ENCODE measurements around the gene AIPL1.
"Not testable (repeated sequence)": the region's sequence is repeated elsewhere in the genome, so short reads cannot be mapped to it uniquely, and the experiment has no call there.

Gene AIPL1, protein sequence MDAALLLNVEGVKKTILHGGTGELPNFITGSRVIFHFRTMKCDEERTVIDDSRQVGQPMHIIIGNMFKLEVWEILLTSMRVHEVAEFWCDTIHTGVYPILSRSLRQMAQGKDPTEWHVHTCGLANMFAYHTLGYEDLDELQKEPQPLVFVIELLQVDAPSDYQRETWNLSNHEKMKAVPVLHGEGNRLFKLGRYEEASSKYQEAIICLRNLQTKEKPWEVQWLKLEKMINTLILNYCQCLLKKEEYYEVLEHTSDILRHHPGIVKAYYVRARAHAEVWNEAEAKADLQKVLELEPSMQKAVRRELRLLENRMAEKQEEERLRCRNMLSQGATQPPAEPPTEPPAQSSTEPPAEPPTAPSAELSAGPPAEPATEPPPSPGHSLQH

DNA sequence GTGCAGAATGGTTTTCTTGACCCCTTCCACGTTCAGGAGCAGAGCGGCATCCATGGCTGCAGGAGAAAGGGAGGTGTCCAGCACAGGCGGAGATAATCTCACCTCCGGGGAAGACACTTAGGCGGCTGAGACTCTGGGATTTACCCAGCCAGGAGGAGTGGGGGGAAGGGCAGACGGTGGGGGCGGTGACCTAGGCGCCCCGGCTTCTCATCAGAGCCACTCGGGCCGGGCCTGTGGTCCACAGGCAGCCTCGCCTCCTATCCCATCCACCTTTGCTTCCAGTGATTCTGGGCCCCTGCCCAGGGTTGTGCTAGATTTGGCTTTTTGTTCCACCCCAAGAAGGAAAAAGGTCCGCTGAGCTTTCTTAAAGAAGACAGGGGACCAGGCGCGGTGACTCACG lies at the start of gene AIPL1:
TSS of gene AIPL1 (minus strand) at position 71 of the 400 bp plus-strand sequence. CDS start at position 54, 17 bp downstream.
- CTCF ChIA-PET: interaction anchor here (0.7 to 4.8 kb wide), 16 partner anchors 10 to 1187 kb away, joined by 3 to 41 read pairs (median 6); partner anchors contain the start of genes C1QBP and PIMREG
- H3K4me3 ChIP-seq (ENCODE audit: low read depth, low read length): no peak within 1 kb of the TSS
- DNase-seq (ENCODE audit: low read depth, low spot score): no peak
- no peak for TF ChIP-seq CTCF (IDR thresholded peaks at IDR 0.05; ENCODE audit: insufficient read depth, low read length, missing control alignments)
- POLR2A ChIA-PET: no interaction called here

- H3K4me3 ChIP-seq (ENCODE audit: low read depth, low read length): no peak overlapping the region
- CTCF ChIA-PET: interaction anchor here (9.1 kb wide), 1 partner anchor 10 kb away, joined by 94 read pairs; no protein-coding TSS in a partner anchor
- TF ChIP-seq CTCF (IDR thresholded peaks at IDR 0.05; ENCODE audit: insufficient read depth, low read length, missing control alignments): no peak
- POLR2A ChIA-PET: no interaction called here
- no peak for DNase-seq (ENCODE audit: low read depth, low spot score)
These were observed 48.6 kb upstream of the AIPL1 start for GRCh38 chr17:6483507-6483906.

DNA sequence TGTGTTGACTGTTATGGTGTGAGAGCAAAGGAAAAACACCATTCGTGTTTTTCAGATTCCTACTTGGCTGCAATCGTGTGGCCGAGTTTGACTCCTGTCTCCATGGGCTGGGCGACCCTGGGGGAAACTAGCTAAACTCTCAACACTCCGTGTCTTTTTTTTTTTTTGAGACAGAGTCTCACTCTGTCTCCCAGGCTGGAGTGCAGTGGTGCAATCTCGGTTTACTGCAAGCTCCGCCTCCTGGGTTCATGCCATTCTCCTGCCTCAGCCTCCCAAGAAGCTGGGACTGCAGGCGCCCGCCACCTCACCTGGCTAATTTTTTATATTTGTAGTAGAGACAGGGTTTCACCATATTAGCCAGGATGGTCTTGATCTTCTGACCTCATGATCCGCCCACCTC lies 47.9 kb upstream of the AIPL1 start:
- DNase-seq (ENCODE audit: low read depth, low spot score); H3K4me3 ChIP-seq (ENCODE audit: low read depth, low read length); POLR2A ChIA-PET: not testable (repeated sequence)
- CTCF ChIA-PET: interaction anchor here (9.1 kb wide), 1 partner anchor 9 kb away, joined by 94 read pairs; no protein-coding TSS in a partner anchor

DNA sequence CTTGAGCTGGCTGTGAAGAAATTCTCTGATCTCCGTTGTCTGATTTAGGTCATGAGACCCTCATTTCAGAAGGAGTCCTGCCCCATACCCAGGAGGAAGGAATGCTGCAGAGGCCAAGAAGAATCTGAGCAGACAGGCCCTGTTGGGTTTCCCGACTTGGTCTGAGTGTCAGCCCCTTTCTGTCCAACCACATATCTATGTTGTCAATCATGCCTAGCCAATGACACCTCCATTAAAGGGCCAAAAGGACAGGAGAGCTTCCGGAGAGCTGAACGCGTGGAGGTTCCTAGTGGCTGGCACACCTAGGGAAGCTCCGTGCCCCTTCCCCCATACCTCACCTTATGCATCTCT lies 47.2 kb upstream of the AIPL1 start:
- no peak for DNase-seq (ENCODE audit: low read depth, low spot score)
- no peak overlapping the region for H3K4me3 ChIP-seq (ENCODE audit: low read depth, low read length)
- TF ChIP-seq CTCF (IDR thresholded peaks at IDR 0.05; ENCODE audit: insufficient read depth, low read length, missing control alignments): no peak
- ChIA-PET CTCF (interaction anchor here (9.1 kb wide), 1 partner anchor 9 kb away, joined by 94 read pairs; no protein-coding TSS in a partner anchor), POLR2A (no interaction called here)

- ChIA-PET POLR2A (no interaction called here), CTCF (interaction anchor here (9.1 kb wide), 1 partner anchor 7 kb away, joined by 94 read pairs; no protein-coding TSS in a partner anchor)
- DNase-seq (ENCODE audit: low read depth, low spot score): no peak
- no peak for TF ChIP-seq CTCF (IDR thresholded peaks at IDR 0.05; ENCODE audit: insufficient read depth, low read length, missing control alignments)
- H3K4me3 ChIP-seq (ENCODE audit: low read depth, low read length): no peak overlapping the region
These were observed 45.4 kb upstream of the AIPL1 start for GRCh38 chr17:6480303-6480675.

DNA sequence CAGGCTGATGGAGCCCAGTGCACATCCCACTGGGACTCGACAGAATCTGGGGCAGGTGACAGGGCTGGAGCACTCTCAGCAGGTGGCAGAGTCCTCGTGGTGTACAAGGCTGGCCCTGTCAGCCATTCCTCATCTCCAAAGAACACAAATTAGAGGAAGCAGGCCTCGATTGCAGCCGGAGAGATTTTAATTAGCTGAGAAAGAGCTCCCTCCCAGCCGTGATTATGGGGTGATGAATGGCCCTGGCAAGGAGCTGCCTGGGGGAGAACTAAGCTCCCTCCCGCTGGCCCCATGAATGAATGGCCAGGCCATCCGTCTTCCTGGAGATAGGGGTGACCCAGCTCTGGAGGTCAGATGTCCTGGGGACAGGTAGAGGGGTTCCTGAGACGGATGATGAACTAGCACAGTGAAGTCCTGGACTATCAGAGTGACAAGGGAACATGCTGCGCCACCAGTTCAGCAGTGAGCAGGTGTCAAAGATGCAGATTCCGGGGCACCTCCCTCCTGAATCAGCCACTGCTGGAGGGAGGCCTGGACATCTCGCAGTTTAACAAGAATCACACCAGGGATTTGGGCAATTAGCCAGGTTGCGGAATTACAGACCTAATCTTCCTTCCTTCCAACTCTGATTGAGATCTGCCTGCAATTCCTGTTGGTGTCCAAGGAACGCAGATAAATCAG lies 44.8 kb upstream of the AIPL1 start:
- DNase-seq (ENCODE audit: low read depth, low spot score): no peak
- no peak for TF ChIP-seq CTCF (IDR thresholded peaks at IDR 0.05; ENCODE audit: insufficient read depth, low read length, missing control alignments)
- POLR2A ChIA-PET: no interaction called here
- CTCF ChIA-PET: interaction anchor here (9.1 kb wide), 1 partner anchor 6 kb away, joined by 94 read pairs; no protein-coding TSS in a partner anchor
- no peak overlapping the region for H3K4me3 ChIP-seq (ENCODE audit: low read depth, low read length)

All from AG04449 (cell line).